ENCODE measurements around the gene ADARB1.
"Not testable (repeated sequence)": the region's sequence is repeated elsewhere in the genome, so short reads cannot be mapped to it uniquely, and the experiment has no call there.

The ADARB1 gene

DNA sequence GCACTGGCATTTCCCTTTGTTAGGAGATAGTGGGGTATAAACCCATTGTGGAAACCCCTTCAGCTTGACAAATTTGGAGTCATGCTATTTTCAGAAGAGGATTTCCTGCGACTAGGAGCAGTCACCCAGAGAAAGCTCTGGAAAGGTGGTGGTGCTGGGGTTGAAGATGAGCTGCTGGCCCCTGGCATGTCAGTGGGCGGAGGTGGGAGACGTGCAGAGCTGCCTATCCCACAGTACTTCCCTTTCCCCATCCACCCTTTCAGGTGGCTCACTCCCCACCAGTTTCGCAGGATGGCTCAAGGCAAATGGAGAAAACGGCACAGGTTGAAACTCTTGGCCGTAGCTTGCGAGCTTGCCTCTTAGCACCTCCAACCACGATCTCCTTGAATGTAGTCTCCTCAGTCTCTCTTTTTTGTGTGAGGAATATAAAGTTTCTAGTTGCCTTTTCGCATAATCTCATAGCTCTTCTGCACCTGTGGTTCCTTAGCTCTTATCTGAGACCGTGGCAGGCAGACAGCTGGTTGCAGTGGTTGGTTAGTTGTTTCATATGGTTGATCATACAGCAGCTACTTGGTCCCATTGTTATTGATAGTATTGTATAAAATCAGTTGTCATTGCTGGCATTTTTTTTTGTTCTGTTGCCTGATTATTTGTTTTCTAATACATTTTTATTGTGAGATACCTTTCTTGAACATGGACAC lies 48.2 kb downstream of the ADARB1 start:
- no peak for DNase-seq

DNA sequence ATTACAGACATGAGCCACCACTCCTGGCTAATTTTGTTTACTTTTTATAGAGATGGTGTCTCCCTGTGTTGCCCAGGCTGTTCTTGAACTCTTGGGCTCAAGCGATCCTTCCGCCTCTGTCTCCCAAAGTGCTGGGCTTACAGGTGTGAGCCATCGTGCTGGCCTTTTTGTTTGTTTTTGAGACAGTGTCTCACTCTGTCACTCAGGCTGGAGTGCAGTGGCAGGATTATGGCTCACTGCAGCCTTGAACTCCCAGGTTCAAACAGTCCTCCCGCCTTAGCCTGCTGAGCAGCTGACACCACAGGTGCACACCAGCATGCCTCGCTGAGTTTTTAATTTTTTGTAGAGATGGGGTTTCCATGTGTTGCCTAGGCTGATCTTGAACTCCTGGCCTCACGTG lies 49.1 kb downstream of the ADARB1 start:
- DNase-seq, result peak in 2 of 3 experiments; percentile 13 to 68

- no peak for DNase-seq
These were observed 50.2 kb downstream of the ADARB1 start for GRCh38 chr21:45124596-45124995.

GRCh38 chr21:45125357-45125756 lies 51.0 kb downstream of the ADARB1 start:
- DNase-seq, result peak in 2 of 3 experiments; percentile 43 to 76

DNA sequence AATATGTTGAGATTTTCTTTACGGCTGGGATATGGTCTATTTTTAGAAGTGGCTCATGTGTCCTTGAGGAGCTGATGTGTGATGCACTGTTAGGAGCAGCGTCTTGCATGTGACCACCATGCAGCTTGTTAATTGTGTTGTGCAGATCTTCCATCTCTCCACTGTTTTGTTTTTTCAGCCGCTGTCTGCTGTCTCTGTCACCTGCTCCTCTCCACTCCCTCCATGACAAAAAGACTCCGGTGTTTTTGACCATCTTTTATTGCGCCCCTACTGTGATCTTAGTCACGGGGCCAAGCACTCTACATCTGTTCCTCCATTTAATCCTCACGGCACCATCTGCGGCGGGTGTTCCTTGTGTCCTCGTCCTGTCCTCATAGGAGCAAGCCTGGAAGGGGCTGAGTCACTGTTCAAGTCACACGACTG lies 51.8 kb downstream of the ADARB1 start:
- peak; percentile 18 to 87 (median 79) for DNase-seq

DNA sequence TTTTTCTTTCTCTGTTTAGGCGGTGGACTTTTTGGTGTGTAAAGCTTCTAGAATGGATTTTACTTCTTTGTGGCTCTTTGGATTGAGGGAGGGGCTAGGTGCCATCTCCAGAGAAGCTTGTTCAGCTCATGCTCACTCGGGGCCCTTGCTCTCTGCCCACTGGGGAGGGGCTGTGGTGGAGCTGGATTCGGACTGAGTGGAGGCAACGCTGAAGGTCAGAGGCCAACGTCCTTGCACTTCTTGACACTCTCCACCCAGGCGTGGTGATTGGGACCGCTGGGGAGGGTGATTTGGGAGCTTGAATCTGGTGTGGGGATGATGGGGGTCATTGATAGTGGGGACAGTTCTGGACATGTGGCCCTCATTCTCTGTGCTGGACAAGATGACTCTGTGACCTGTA lies 52.6 kb downstream of the ADARB1 start:
- no peak for DNase-seq

GRCh38 chr21:45127937-45128336 lies 53.6 kb downstream of the ADARB1 start:
- no peak for DNase-seq

DNA sequence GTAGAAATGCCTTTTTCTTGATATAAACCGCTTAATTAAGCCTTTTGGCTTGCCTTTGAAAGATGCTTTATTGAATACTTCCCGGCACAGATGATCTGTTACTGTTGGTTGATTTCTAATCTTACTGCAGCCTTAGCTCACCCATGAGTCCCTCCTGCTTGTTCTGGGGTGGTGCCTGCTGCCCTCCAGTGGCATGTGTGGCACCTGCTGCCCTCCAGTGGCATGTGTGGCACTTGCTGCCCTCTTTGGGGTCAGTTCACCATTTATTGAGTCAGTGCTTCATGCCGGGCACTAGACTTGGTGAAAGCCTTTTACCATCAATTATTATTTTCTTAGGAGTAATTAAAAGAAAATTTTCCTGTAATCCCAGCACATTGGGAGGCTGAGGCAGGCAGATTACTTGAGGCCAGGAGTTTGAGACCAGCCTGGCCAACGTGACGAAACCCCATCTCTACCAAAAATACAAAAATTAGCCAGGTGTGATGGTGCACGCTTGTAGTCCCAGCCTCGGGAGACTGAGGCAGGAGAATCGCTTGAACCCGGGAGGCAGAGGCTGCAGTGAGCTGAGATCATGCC lies 54.3 kb downstream of the ADARB1 start:
- DNase-seq, result peak; percentile 52 to 79 (median 78)

DNA sequence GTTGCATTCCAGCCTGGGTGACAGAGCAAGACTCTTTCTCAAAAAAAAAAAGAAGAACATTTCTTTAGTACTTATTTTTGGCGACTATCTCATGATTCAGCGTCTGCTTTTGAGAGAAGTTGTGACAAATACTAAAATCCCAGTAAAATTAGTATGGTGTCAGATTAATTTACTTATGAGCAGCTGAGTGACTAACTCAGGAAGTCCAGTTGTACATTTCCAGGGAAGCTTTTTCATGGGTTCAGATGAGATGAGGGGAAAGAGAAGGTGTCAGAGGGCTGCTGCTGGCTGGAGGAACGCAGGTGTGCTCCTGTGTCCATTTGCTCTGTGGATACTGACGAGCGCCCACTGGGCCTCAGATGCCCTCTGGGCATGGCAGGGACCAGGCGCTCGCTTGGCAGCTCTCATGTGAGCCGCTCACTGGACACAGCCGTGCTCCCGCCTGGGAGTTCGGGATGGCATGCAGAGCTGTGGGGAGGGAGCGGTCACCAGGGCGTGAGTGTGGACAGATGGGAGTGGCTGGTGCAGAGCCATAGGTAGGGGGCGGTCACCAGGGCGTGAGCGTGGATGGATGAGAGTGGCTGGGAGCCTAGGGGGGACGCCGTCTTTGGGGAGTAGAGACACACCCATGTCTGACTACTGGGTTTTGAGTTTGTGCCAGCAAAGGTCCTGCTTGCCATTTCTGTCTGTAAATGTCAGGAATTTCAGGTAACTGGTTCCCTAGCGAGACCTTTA lies 55.0 kb downstream of the ADARB1 start:
- no peak for DNase-seq

- no peak for DNase-seq
These were observed 56.0 kb downstream of the ADARB1 start for GRCh38 chr21:45130324-45130774.

DNA sequence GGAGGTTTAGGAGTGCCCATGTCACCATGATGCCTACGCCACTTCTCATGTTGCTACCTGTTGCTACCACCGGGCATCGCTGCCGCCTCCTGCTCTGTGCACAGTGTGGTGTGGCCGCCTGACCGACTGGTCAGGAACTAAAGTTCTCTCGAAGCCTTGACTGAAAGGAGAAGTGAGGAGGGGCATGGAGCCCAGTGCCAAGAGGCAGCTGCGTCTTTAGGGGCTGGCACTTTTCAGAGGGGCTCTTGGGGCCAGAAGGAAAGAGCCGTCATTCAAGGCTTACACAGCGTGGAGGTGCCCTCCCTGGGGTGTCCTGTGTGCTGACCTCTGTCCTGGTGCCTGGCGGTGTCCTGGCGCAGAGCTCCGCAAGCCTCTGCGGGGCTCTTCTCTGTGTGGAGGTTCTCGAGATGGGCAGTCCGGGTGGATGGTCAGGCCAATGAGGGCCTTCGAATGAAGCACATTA lies 57.2 kb downstream of the ADARB1 start:
- DNase-seq, result no peak

DNA sequence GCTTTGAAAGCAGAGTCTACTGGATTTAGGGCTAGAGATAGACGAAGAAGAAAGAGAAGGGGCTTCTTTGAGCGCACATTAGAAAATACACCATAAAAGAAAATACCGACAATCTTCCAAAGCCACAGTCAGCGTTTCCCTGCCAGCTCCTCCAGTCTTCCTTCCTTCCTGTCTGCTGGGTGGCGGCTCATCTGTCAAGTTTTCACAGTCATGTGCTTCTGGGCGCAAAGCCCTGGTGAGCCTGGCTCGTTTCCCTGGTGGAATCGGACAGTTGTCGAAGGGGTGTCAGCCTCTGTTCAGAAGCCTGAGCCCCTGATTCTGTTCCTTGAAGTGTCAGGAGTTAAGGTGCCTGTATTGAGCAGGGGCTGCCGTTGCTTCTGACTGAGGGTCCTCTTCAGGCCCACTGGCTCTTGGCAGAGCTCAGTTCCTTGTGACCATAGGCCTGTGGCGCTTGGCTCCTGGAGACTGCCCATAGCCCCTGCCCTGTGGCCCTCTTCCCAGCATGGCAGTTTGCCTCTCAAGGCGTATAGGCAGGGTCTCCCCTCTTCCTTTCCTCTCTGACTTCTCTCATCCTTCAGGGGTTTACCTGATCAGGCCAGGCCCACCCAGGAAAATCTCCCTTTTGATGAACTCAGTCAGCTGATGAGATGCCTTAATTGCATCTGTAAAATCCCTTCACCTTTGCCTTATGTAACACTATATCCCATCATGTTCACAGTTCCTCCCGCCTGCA lies 58.6 kb downstream of the ADARB1 start:
- DNase-seq, result no peak

- not testable (repeated sequence) for DNase-seq
These were observed 59.3 kb downstream of the ADARB1 start for GRCh38 chr21:45133574-45134278.

DNA sequence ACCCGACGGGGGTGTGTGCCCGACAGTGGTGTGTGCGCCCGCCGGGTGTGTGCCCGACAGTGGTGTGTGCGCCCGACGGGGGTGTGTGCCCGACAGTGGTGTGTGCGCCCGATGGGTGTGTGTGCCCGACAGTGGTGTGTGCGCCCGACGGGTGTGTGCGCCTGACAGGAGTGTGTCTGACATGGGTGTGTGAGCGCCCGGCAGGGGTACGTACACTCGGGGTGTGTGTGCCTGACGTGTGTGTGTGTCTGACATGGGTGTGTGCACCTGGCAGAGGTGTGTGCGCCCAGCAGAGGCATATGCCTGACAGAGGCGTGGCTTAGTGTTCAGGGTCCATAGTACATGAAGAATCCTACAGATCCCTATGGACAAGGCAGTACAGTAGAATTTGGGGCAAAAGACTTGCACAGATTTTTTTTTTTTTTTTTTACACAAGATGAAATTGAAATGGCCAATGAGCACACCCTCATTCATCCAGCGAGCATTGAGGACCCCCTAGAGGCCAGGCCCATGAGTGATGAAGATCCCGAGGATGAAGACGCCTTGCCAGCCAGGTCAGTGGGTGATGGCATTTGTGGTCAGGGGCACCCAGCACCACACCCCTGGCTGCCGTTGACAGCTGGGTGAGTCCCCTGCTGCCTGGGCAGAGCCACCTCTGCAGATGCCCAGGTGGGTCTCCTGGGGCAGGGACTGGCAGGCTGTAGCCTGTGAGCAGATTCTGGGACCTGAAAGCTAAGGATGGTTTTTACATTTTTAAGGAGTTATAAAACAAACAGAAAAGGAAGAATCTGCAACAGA lies 60.1 kb downstream of the ADARB1 start:
- DNase-seq, result no peak

DNA sequence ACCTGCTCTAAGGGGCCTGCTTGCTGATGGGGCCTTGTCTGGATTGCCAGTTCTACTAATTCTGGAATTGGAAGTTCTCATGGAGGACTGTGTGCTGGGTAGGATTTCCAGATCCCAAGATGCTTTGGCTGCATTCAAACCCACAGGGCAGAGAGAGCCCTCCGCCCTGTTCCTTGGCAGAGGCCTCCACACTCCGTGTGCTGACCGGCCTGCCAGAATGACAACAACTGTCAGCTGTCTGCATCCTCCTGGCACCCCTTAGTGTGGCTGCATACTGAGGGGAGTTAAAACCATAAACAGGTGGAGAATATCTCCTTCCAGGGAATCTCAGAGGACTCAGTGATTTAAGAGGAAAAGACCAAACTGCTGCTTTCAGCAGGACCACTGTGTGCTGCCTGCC lies 60.7 kb downstream of the ADARB1 start:
- DNase-seq, result no peak

GRCh38 chr21:45135868-45136267 lies 61.5 kb downstream of the ADARB1 start:
- DNase-seq, result no peak

GRCh38 chr21:45136500-45136899 lies 62.1 kb downstream of the ADARB1 start:
- DNase-seq, result no peak

DNA sequence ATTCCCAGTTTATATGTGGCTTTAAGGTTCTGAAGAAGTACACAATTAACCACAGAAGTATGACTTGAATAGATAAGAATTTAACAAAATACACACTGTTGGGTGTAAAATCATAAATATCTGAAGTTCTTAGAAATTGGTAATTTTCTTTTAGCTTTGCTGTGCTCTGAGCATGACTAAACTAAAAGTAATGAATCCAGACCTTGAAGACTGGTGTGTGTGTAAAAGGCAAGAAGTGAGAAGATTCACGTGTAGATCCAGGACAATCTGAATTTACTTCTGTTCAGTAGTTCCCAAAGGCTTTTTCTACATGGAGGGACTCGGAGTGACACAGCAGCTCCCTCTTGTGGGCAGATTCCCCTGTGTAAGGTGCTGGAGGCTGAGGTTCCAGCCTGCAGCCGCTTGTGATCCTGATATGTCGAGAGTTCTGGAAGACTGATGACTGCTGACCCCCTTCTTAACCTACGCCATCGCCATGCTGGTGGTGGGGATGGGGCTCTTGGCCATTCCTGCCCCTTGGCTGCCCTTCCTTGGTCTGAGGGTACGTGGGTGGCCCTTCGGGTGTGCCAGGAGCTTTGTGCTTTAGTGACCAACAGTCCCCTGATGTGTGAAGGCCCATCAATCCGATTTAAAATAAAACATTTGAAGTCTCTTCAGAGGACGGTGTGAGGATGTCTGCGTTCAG lies 62.7 kb downstream of the ADARB1 start:
- peak; percentile 50 to 82 (median 80) for DNase-seq

GRCh38 chr21:45137612-45137937 lies 63.2 kb downstream of the ADARB1 start:
- no peak for DNase-seq

GRCh38 chr21:45138199-45139002 lies 64.0 kb downstream of the ADARB1 start:
- peak; percentile 35 to 73 (median 62) for DNase-seq

All from NCI-H1417 (cell line).